IMR-90 (cell line): Measurements from ENCODE around the gene CDHR2. TPM values are rescaled to one million over a fixed set of nuclear protein-coding genes. Genes with fewer than 3 reads are reported as not detected.

Source experiments
- ATAC-seq: fragments of 200-7000 bp; cut with Tn5 transposase; 2 replicates; pipeline ENCODE4 v1.9.1; 2020; ENCODE audit warnings: low read depth, mild to moderate bottlenecking, moderate library complexity
- BruUV-seq: library from RNA; stranded (reverse); fragments of 400-500 nt; replicated peaks from 2 replicates; lab custom pipeline; 2021; lab: Mats Ljungman, UMichigan
- CTCF ChIA-PET: fragments of 300-600 bp; formaldehyde crosslinking; extraction: SDS; loops from one replicate; lab custom pipeline; 2021; ENCODE audit warnings: antibody characterized with exemption; lab: Yijun Ruan, JAX
- POLR2A ChIA-PET: fragments of 300-600 bp; sonication (Branson Sonifier 250); formaldehyde crosslinking; loops from one replicate; lab custom pipeline; 2022; ENCODE audit warnings: antibody characterized with exemption; ENCODE audit not compliant: unreplicated experiment; lab: Charles Lee
- DNase-seq: peaks from one replicate; pipeline ENCODE4 v3.0.0; 2013
- H2AFZ ChIP-seq: replicated peaks from 2 replicates; pipeline ENCODE3; 2013; ENCODE audit warnings: low read length, mild to moderate bottlenecking; ENCODE audit not compliant: poor library complexity
- H2AK5ac ChIP-seq: 2 replicates; pipeline ENCODE4 v1.6.1; 2013; ENCODE audit warnings: low read depth, low read length, inconsistent platforms
- H2AK9ac ChIP-seq: replicated peaks from 2 replicates; pipeline ENCODE3; 2013; ENCODE audit warnings: mild to moderate bottlenecking, low read depth, low read length, moderate library complexity; ENCODE audit not compliant: poor library complexity
- H2BK120ac ChIP-seq: 2 replicates; pipeline ENCODE4 v1.6.1; 2013; ENCODE audit warnings: low read depth, low read length, inconsistent platforms
- H2BK15ac ChIP-seq: 3 replicates; pipeline ENCODE4 v1.6.1; 2013; ENCODE audit warnings: low read depth, low read length, inconsistent platforms
- H2BK20ac ChIP-seq: 2 replicates; pipeline ENCODE4 v1.6.1; 2013; ENCODE audit warnings: low read depth, mild to moderate bottlenecking, inconsistent platforms, low read length, moderate library complexity
- H2BK5ac ChIP-seq: 2 replicates; pipeline ENCODE4 v1.6.1; 2013; ENCODE audit warnings: mild to moderate bottlenecking, low read depth, low read length, inconsistent platforms; ENCODE audit not compliant: poor library complexity, severe bottlenecking
- H3K14ac ChIP-seq: replicated peaks from 2 replicates; pipeline ENCODE4 v1.6.1; 2013; ENCODE audit warnings: low read depth, low read length, inconsistent platforms
- H3K18ac ChIP-seq: 2 replicates; pipeline ENCODE4 v1.6.1; 2013; ENCODE audit warnings: low read depth, low read length, control low read depth
- H3K23ac ChIP-seq: 2 replicates; pipeline ENCODE4 v1.6.1; 2013; ENCODE audit warnings: low read depth, low read length, inconsistent platforms
- H3K27ac ChIP-seq: 2 replicates; pipeline ENCODE4 v1.5.1; 2013; ENCODE audit warnings: mild to moderate bottlenecking, control low read depth, low read length; ENCODE audit not compliant: insufficient read depth
- H3K27me3 ChIP-seq: 2 replicates; pipeline ENCODE4 v1.6.1; 2013; ENCODE audit warnings: low read length; ENCODE audit not compliant: control insufficient read depth, insufficient read depth
- H3K36me3 ChIP-seq: 2 replicates; pipeline ENCODE4 v1.6.1; 2013; ENCODE audit warnings: low read length, mixed read lengths; ENCODE audit not compliant: control insufficient read depth, insufficient read depth
- H3K4ac ChIP-seq: 2 replicates; pipeline ENCODE4 v1.6.1; 2013; ENCODE audit warnings: low read depth, low read length, inconsistent platforms
- H3K4me1 ChIP-seq: 2 replicates; pipeline ENCODE4 v1.6.1; 2013; ENCODE audit warnings: low read length, mixed read lengths; ENCODE audit not compliant: control insufficient read depth, insufficient read depth
- H3K4me2 ChIP-seq: 2 replicates; pipeline ENCODE4 v1.6.1; 2013; ENCODE audit warnings: low read depth, mild to moderate bottlenecking, control low read depth, low read length, moderate library complexity
- H3K4me3 ChIP-seq: 2 replicates; pipeline ENCODE4 v1.5.1; 2013; ENCODE audit warnings: low read depth, mild to moderate bottlenecking, control low read depth, low read length, moderate library complexity; ENCODE audit not compliant: insufficient read depth
- H3K56ac ChIP-seq: 2 replicates; pipeline ENCODE4 v1.6.1; 2013; ENCODE audit warnings: low read length, inconsistent platforms; ENCODE audit not compliant: insufficient read depth; ENCODE audit errors: extremely low read depth
- H3K79me1 ChIP-seq, 2 experiments: 2 replicates each; pipeline ENCODE4 v1.6.1; 2013; ENCODE audit warnings: low read length in 2 of 2, inconsistent platforms in 1 of 2, low read depth in 1 of 2
- H3K9ac ChIP-seq: 2 replicates; pipeline ENCODE4 v1.6.1; 2013; ENCODE audit warnings: low read depth, low read length, control low read depth
- H3K9me1 ChIP-seq: 2 replicates; pipeline ENCODE4 v1.6.1; 2013; ENCODE audit warnings: low read length, inconsistent platforms; ENCODE audit not compliant: insufficient read depth
- H3K9me3 ChIP-seq: 2 replicates; pipeline ENCODE4 v1.6.1; 2013; ENCODE audit warnings: low read length; ENCODE audit not compliant: control insufficient read depth, insufficient read depth
- H4K20me1 ChIP-seq: 2 replicates; pipeline ENCODE4 v1.6.1; 2013; ENCODE audit warnings: low read length, inconsistent platforms; ENCODE audit not compliant: insufficient read depth
- H4K5ac ChIP-seq: 2 replicates; pipeline ENCODE4 v1.6.1; 2013; ENCODE audit warnings: mild to moderate bottlenecking, low read depth, low read length, control low read depth
- H4K8ac ChIP-seq, 2 experiments: 2 replicates each; pipeline ENCODE4 v1.6.1; 2013; ENCODE audit warnings: low read depth in 2 of 2, low read length in 2 of 2, control low read depth in 1 of 2, inconsistent platforms in 1 of 2
- H4K91ac ChIP-seq: 2 replicates; pipeline ENCODE4 v1.6.1; 2013; ENCODE audit warnings: low read depth, low read length, inconsistent platforms; ENCODE audit not compliant: insufficient read depth
- BHLHE40 ChIP-seq: fragments of 150-350 bp; IDR thresholded peaks from 2 replicates; pipeline ENCODE4 v1.6.1; 2016; ENCODE audit warnings: mild to moderate bottlenecking, low read depth, low read length
- ELK1 ChIP-seq: fragments of 150-350 bp; IDR thresholded peaks from 2 replicates; pipeline ENCODE4 v1.6.1; 2016; ENCODE audit warnings: low read depth, mild to moderate bottlenecking, low read length, moderate library complexity, borderline replicate concordance
- MAFK ChIP-seq: IDR thresholded peaks from 2 replicates; pipeline ENCODE4 v1.6.1; 2012; ENCODE audit warnings: low read depth, low read length, improper control_type of control experiment
- NFE2L2 ChIP-seq: fragments of 150-350 bp; IDR thresholded peaks from 2 replicates; pipeline ENCODE4 v1.6.1; 2016; ENCODE audit warnings: low read depth, mild to moderate bottlenecking, low read length
- POLR2A ChIP-seq: IDR thresholded peaks from 2 replicates; pipeline ENCODE4 v1.6.1; 2012; ENCODE audit warnings: mild to moderate bottlenecking, low read depth, low read length
- whole genome bisulfite sequencing, 2 experiments: methylation state at CpG; one replicate each; pipeline versions ENCODE4 v1.1.5 to v1.1.7; 2013; ENCODE audit warnings: missing lambda C conversion rate in 2 of 2; ENCODE audit not compliant: insufficient read length in 1 of 2; ENCODE audit errors: extremely low coverage in 2 of 2; 5-methylcytosine and 5-hydroxymethylcytosine counted together
- dilution Hi-C: fragments of 300-500 bp; cut with HindIII; formaldehyde crosslinking; loops from one replicate; pipeline ENCODE4 v1.14.3; 2018; ENCODE audit warnings: low sequenced_read_pairs; ENCODE audit not compliant: unreplicated experiment
- in situ Hi-C: fragments of 300-500 bp; cut with MboI; formaldehyde crosslinking; loops from 3 replicates; pipeline ENCODE4 v1.14.3; 2019; ENCODE audit warnings: low sequenced_read_pairs, inconsistent platforms, mixed read lengths
- intact Hi-C: fragments of 100-400 bp; cut with micrococcal nuclease; formaldehyde crosslinking; loops from 2 replicates; pipeline ENCODE4 v1.10.0; 2022
- polyA plus RNA-seq, 3 experiments: library from polyadenylated mRNA; depleted of rRNA; stranded (reverse); fragments of >200 nt; gene quantifications; 2 replicates each; pipeline ENCODE4 v1.2.3, GENCODE V29; 2012; ENCODE audit warnings: low replicate concordance in 1 of 3
- total RNA-seq: library from RNA; depleted of rRNA; stranded (reverse); fragments of >200 nt; gene quantifications from 2 replicates; pipeline ENCODE4 v1.2.3, GENCODE V29; 2012

CDHR2 gene
- total and polyA plus RNA-seq, 2 of the 4 experiments (the other 2 are of a cell fraction): not detected

- no CpG with 5 or more reads among the region's 4 CpGs for WGBS, 2 experiments
- no peaks in the 10 kb centered on the region for H3K79me1 ChIP-seq
- no peak overlapping the region for H3K56ac ChIP-seq
- H4K8ac ChIP-seq: no peak overlapping the region
- no peak overlapping the region for H3K9ac ChIP-seq
- no peak overlapping the region for H3K23ac ChIP-seq
- H3K27me3 ChIP-seq: peaks cover 64% of the 10 kb centered on the region
- no peak overlapping the region for H3K4me2 ChIP-seq
- dilution Hi-C loops (no loop called here), in situ Hi-C loops (loop anchor here (10.0 kb wide), 1 partner anchor 49 kb away; no protein-coding TSS in a partner anchor), intact Hi-C loops (no loop called here)
- no peaks in the 10 kb centered on the region for H4K20me1 ChIP-seq
- H2AK9ac ChIP-seq: no peak overlapping the region
- H3K4ac ChIP-seq: no peak overlapping the region
- no peaks in the 10 kb centered on the region for H3K9me3 ChIP-seq
- ATAC-seq (no peak), DNase-seq (no peak)
- H2BK20ac ChIP-seq: no peak overlapping the region
- H4K91ac ChIP-seq: no peak overlapping the region
- no peak overlapping the region for H3K4me3 ChIP-seq
- H3K27ac ChIP-seq: no peak overlapping the region
- POLR2A ChIA-PET: no interaction called here
- no peak overlapping the region for H2BK15ac ChIP-seq
- no peaks in the 10 kb centered on the region for H3K36me3 ChIP-seq
- H2BK120ac ChIP-seq: no peak overlapping the region
- no peak overlapping the region for H4K5ac ChIP-seq
- H3K4me1 ChIP-seq: peaks cover 5% of the 10 kb centered on the region
- H2AFZ ChIP-seq: no peak overlapping the region
- no peak overlapping the region for H3K14ac ChIP-seq
- CTCF ChIA-PET: no interaction called here
- H3K9me1 ChIP-seq: no peaks in the 10 kb centered on the region
- TF ChIP-seq POLR2A (no peak), NFE2L2 (no peak), MAFK (no peak), ELK1 (no peak), BHLHE40 (no peak)
- no TSS peak for BruUV-seq
- no peak overlapping the region for H2BK5ac ChIP-seq
- H3K18ac ChIP-seq: no peak overlapping the region
- no peak overlapping the region for H2AK5ac ChIP-seq
Measured at GRCh38 chr5:176624142-176624541, 75.0 kb downstream of the CDHR2 start.
